ENCODE data around the gene CSF1.

CSF1 gene

DNA sequence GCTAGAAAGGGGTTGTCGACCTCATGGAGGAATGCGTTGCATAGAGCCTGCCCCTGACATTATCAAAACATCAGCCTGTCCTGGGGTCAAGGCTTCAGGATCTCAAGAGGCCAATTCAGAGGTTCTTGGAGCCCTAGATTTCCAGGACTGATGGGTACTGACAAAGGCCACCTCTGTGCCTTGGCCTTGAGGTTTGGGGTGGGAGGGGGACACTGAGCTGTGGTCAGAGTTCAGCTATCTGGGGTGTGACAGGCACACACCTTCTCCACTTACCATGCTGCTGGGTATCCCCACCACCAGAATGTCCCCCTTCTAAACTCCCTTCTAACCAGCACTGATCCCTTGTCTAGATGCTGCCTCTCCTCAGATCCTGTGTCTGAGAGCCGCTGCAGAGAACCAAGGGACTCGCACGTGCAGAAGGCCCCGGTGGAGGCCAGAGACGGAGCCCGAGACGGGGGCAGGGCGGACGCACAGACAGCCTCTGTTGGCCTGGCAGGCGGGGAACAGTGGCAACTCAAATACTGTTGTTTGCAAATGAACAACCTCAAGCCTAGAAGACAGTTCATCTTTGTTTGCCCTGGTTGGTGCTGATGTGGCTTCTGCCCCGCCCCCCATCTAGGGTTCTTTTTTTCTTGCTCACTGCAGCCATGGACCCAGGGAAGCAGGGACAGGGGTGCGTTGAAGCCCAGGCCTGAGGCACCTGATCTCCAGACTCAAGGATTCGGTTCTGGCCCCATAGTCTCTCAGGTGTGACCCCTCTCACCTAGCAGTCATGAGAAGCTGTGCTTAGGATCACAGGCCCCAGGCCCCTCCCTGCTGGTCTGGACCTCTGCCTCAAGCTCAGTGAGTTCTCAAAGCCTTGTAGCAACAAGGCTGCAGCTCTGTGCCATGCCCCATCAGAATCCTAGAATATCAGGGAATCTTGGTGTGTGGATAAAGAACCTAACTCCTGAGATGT is 28.1 kb upstream of the CSF1 start:
- DNase-seq (ENCODE audit: low read depth, low spot score), result no peak

DNA sequence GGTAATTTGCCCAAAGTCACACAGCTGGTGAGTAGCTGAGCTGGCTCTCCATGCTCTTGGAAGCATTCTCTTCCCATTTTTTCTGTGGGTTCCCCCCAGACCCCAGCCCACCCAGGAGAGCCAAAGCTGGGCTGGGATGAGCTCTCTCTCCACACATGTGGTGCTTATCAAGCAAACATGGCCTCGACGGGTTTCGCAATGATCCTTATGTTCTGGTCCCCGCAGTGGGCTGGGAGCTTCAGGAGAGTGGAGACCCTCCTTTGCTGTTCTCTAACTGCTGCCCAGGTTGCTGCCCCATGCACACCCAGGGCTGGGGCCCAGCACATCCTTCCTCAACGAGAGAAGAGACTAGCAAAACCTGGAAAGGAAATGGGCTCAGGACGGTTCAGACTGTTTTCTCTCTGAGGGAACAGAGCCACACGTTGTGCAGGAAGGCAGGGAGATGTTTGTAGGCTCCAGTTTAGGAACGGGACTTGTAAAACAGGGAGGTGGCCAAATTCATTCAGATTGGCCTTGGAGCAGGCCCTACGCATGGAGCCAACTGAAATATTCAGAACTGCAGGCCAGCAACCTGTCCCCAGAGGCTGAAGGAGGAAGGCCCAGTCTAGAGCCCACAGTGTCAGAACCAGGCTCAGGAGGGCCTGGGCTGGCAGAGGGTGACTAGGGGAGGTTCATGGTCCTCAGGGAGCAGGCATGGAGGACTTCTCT is 27.2 kb upstream of the CSF1 start:
- no peak for DNase-seq (ENCODE audit: low read depth, low spot score)

DNA sequence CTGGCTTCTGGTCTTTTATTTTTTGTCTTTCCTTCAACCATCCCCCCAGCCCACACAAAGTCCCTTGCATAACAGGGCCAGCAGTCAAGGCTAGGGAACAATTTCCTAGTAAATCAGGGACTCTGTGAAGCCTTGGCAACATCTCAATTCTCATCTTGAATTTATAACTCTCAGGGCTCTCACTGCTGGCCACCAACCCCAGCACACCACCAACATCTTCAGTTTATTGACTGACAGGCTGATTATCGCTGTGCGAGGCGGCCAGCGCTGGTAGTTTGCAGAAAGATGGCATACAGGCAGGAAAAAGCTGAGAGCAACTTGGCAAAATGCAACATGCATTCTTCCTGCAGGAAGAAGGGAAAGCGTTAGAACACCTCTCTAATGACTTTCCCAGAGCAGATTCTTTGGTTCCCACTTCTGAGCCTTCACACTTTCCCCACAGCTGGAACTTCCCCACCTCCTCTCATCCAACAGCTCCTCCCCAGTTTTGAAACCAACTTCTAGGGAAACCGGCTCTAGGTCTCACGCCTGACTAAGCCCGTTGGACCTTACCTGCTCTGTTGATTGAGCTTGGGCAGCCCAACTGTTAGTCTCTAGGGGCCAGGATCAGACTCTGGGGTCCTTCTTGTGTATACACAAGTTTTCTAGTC is 26.3 kb upstream of the CSF1 start:
- no peak for DNase-seq (ENCODE audit: low read depth, low spot score)

DNA sequence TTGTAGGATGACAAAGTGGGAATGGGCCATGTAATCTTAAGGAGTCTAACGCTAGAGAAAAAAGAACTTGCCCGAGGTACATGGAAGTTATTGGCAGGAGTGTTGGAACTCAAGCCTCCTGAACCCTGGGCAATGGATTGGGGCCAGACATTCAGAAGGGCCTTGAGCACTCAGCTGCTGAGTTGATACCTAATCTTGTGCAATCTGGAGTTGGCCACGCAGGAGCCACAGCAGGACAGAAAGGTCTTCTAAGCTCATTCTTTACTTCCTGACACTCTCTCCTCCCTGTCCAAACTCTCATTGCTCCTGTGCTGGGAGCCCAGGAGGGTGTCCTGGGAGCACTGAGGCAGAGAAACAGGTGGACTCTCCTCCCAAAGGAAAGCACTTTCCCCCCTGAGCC is 25.1 kb upstream of the CSF1 start:
- DNase-seq (ENCODE audit: low read depth, low spot score), result no peak

DNA sequence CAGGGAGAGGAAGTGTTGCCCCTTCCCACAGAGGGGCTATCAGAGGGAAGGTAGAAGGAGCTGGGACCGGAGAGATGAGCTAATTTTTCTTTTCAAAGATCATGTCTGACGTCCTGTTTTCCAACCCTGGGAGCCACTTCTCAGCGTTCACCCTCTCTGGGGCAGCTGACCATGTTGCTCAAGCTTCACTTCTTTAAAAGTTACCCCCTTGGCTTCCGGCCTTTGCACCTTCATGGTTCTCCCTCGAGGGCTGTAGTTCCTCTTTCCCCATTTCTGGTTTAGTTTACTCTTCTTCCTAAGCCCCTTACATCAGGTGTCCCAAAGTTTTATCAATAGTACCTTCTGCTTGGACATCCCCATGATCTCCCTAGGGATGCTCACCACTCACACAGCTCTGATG is 23.8 kb upstream of the CSF1 start:
- DNase-seq (ENCODE audit: low read depth, low spot score), result no peak

DNA sequence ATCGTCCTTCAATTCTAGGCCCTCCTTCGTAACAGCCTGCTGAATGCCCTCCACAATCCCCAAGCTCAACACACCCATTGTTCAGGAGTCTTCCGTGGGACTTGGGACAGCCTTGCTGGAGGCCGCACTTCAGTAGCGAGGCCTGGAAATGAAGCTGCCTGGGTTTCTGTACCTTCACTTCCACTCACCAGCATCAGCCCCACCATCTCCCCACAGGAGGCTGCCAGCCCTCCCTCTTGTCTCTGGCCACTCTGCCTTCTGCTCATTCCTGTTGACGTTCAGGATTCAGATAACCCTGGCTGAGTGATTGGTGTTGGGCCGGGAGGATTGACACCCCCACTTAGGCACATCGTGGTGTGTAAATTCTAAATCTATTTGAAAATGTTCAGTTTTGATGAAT is 23.4 kb upstream of the CSF1 start:
- DNase-seq (ENCODE audit: low read depth, low spot score), result no peak

DNA sequence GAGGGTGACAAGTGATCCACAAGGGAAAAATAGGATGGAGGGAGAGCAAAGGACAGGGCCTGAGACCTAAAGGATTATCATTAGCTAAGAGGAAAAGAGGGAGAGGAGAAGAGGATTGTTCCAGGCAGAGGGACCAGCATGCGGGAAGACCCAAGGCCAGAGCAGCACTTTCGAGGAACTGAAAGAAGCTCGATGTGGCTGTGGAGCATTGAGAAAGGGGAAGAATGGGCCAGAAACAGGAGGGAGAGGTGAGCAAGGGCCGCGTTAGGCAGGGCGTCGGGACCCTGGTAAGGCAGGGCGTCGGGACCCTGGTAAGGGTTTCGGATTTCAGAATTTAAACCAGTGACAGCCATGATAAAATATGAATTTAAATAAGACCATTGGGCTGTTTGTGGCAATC is 22.8 kb upstream of the CSF1 start:
- DNase-seq (ENCODE audit: low read depth, low spot score), result no peak

DNA sequence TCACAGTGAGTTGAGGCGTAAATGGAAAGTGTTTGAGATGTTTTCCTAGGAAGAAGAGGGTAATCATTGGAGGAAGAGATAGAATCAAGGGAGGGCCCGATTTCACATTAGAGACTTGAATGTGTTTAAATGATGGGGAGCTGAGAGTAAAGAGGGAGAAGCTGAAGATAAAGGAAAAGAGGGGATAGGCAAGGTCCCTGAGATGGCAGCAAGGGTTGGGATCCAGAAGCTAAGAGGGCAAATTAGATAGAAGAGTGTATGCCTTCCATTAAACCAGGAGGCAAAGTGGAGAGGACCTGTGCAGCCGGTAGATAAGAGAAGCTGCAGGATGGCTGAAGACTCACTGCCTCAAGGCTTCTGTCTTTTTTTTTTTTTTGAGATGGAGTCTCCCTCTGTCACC is 21.6 kb upstream of the CSF1 start:
- DNase-seq (ENCODE audit: low read depth, low spot score), result no peak

DNA sequence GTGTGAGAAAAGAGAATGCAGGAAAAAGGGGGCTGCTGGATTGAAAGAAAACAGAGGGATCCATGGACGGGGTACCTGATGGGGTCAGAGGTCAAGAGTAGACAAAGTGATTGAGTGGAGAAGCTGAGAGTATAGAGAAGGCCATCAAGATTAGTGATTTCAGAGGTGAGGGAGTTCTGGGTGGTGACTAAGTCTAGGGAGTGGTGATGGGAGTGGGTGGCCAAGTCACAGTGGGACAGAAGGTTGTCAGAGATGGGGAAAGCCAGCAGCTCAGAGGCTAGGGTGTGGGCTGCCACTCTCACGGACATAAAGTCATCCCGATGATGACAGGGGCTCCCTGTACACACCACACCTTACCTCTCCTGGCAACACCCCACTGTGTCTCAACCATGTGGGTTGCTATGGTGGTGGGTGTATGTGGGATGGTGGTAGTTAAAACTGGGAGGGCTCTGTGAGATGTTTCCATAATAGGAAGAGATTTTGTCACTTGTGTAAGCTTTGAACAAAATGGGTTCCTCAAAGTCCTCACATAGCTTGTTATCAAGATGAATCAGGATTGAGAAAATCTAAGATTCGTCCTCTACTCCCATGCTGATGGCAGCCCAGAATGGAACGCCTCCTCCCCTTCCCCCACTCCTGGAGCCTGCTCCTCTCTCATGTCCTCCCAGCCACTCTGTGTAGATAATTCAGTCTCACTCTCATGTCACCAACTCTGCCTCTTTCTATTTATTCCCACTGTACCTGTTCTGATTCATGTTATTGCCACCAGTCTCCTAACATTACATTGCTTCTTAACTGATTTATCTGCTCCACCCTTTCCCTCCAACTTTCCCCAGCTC is 20.3 kb upstream of the CSF1 start:
- DNase-seq (ENCODE audit: low read depth, low spot score), result no peak

DNA sequence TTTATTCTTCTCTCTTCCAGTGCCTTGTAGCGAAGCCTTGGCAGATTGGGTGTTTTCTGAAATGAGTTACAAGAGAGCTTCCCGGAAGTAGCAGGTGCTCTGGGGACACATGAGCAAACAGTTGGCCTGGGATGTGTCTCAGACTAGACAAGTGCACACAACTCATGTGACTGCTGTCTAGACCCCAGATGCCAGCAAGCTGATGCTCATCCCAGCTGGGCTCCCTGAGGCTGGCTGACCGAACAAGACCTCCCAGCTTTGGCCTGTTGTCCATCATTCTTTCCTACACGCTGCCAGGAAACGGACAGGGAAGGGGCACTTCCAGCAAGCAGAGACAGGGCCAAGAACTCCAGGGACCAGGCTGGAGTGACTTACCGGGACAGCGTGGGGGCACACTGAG is 18.7 kb upstream of the CSF1 start:
- DNase-seq (ENCODE audit: low read depth, low spot score), result no peak

DNA sequence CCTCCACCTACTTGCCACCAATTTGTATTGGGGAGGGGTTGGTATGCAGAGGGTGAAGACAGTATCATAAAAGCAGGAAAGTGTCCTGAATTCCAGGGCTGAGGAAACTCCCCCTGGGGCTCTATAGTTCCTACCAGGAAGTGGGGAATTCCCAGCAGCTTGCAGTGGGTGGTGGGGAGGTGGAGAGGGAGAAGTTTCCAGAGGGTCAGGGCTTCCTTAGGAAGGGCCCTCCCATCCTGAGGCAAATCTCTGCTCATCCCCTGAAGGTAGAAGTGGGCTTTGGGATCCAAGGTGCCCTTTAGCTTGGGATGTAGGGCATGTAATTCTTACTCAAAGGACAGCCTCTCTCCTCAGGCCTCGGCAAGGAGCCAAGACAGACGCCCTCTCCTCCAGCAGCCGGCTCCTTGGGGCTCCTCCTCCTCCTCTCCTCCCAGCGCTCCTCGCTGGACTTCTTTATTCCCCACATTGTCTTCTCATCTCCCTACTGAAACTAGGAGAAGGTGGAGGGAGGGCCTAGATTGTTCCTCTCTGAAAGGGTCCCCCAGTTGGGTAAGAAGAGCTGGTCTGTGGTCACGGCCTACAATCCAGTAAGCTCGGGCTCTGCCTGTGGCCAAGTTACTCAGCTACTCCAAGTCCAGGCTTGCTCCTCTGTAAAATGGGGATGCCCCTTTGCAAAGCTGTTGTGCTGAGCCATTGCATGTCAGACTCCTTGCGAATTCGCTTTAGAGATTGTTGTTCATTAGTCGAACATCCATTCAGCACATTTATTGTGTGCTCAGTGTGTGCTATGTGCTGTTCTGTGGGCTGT is 17.9 kb upstream of the CSF1 start:
- no peak for DNase-seq (ENCODE audit: low read depth, low spot score)

DNA sequence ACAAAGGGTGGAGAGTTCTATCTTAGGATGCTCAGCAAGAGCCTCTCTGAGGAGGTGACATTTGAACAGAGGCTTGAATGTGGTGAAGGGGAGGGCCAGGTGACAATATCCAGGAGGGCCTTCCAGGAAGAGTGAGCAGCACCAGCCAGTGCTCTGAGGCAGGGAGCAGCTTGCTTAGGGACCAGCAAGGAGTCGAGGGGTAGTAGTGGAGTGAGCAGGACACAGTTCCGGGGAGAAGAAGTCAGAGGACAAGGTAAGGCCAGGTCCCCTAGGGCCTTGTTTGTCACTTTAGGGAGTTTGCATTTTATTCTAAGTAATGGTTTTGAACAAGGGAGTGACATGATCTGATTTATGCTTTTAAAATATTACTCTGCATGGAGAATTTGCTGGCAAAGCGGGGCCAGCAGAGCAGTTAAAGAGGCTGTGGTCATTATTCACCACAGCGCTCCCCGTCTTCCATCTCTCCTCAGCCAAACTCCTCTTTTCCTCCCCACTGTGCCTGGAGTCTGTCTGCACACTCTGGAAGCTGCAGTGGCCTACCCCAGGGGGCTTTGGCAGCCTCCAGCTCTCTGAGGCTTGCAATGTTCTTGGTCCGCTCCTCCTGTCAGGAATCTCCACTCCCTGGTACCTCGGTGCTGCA is 17.0 kb upstream of the CSF1 start:
- no peak for DNase-seq (ENCODE audit: low read depth, low spot score)

DNA sequence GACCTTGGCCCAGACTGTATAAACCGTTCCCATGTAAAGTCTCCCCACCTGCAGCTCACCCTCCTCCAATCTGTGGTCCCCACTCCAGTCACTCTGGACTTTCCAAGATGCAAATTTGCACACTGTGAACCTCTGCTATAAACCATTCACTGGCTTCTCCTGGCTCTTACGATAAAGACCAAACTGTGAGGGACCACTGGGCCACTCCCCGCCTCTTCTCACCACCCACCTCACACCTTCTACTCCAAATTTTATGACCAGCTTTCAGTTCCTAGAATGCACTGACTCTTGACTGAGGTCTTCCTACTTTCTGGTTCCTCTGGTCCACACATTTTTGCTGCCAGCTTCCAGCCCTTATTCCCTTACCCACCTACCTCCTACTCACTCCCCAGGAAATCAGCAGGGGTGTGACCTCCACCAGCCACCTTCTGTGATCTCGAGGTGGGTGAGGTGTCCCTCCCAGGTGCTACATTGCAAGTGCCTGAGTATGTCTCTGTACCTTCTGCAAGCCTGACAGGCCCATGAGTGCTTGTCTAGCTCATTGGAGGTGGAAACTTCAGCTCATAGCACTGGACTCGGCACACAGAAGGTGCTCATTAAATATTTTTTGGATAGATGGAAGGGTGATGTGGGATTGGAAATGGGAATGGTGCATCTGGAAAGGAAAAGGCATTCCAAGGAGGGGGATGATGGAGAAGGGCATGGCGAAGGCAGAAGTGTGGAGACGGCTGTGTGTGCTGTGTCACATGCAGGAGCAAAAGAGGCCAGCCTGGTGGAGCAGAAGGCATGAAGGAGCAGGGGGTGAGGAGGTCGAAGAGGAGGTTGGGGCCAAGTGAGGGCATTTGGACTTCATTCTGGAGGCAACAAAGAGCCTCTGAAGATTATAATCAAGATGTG is 15.6 kb upstream of the CSF1 start:
- DNase-seq (ENCODE audit: low read depth, low spot score), result no peak

DNA sequence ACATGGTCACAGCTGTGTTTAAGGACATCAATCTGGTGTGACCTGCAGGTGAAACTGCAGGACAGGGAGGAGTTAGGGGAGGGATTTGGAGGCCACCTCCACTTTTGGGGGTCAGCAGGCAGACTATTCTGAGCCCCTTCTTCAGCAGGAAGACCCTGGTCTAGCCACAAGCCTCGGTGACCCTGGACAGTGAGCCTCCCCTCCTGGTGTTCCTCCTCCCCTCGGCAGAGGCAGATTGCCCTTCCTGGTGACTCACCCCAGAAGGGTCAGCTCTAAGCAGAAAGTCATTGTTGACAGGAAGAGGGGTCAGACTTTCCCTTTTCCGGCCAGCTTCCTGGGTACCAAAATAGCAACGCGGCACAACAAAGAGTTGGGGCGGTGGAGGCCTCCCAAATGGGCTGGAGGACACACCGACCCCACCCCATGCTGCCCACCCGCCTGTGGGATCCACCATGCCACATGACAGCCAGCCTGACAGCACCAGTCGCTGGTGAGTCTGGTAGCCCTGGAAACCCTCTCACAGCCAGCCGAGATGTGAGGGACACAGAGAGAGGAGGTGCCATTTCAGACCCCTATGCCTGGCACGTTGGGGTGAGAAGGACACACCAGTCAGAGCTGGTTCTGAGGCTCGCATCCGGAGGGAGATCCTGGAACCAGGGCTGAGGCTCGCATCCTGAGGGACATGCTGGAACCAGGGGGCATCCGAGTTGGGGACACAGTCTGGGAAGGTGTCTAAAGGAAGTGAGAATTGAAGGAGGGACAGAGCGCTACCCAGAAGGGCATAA is 14.7 kb upstream of the CSF1 start:
- DNase-seq (ENCODE audit: low read depth, low spot score), result no peak

DNA sequence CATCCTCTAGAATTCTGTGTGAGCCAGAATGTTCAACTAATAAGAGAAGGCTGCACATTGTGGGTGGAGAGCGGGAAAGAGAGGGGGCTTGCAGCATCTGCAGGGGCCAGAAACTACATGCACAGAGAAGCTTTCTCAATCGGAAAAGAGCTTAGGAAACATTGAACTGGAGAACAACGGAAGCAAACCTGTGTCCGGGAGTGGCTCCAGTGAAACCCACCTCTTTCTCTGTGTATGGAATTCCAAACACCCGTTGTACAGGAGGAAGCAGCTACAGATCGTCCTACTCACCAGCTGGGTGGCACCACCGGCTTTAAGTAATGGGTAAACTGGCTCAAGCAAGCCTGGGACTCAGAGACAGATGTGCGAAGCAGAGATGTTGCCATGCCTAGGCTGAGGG is 14.0 kb upstream of the CSF1 start:
- DNase-seq (ENCODE audit: low read depth, low spot score), result no peak

DNA sequence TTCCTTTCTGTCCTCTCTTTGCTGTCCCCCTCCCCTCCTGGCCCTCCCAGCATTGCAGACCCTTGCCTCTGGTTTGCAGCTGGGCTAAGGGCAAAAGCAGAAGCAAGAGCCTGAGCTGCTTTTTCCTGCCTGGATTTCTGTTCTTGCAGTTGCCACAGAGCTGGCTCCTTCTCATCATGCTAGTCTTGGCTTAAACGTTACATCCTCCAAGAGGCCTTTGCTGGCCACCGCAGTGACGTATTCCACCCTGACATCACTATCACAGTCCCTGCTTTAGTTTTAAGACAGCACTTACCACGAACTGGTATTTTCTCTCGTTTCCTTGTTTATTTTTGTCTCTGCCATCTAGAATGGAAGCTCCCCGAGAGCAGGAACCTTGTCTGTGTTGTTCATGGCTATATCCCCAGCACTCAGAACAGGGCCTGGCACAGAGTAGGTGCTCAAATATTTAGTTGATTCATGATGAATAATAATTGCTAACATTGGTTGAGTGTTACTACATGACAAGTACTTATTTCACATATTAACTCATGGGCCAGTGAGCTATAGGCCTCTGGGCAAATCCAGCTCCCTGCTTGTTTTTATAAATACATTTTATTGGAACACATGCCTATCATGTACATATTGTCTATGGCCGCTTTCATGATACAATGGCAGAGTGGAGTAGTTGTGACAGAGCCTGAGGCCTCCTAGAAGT is 13.2 kb upstream of the CSF1 start:
- no peak for DNase-seq (ENCODE audit: low read depth, low spot score)

DNA sequence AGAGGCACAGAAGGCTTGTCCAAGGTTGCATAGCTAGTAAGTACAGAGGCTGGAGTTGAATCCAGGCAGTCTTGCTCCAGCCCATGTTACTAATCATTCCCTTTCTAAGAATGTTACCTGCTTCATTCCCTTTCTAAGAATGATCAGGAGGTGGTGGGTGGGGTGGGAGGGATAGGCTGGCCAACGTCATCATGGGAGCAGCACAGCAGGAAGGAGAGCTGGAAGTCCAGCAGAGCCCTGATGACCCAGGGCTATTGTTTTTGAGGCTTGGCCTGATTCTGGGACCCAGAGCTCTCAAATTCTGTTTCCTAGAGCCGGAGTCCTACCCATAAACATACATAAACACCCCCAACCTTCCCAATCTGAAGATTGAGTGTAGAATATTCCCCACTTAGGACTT is 11.8 kb upstream of the CSF1 start:
- no peak for DNase-seq (ENCODE audit: low read depth, low spot score)

DNA sequence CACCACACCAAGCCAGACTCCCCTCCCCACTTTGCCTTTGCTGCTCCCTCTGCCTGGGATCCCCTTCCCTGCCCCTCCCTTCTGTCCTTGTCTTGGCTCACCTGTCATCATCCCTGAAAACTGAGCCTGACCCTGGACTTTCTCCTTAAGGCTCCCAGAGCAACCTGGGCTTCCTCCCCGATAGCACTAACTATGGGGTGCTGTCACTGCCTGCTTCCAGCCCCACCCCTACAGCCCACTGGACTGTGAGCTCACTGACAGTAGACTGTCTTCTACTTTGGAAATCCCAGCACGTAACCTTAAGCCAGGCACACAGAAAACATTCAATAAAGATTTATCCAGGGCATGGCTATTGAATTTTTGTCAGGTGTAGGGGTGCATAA is 9.5 kb upstream of the CSF1 start:
- DNase-seq (ENCODE audit: low read depth, low spot score), result no peak

Data from activated naive CD8-positive, alpha-beta T cell treated with anti-CD3 and anti-CD28 coated beads, Interleukin-2, amount 50 U/mL, for 16 hours (primary cell).